ENCODE results near the gene GTF3C6. TPM values are rescaled to one million over a fixed set of nuclear protein-coding genes. Genes with fewer than 3 reads are reported as not detected.
"Not testable (repeated sequence)": the region's sequence is repeated elsewhere in the genome, so short reads cannot be mapped to it uniquely, and the experiment has no call there.

The GTF3C6 gene
- 28.7 and 43.5 TPM in 2 replicates for total RNA-seq

GRCh38 chr6:110958329-110959192, at the start of gene GTF3C6:
TSS of gene GTF3C6 (plus strand) at chr6:110958706. CDS start at chr6:110958770, 64 bp downstream.
- DNase-seq (ENCODE audit: low read depth in 2 of 2) = peak; percentile 78 to 95

- DNase-seq (ENCODE audit: low read depth in 2 of 2) = no peak
Measured at GRCh38 chr6:110930781-110931180, 27.7 kb upstream of the GTF3C6 start.

DNA sequence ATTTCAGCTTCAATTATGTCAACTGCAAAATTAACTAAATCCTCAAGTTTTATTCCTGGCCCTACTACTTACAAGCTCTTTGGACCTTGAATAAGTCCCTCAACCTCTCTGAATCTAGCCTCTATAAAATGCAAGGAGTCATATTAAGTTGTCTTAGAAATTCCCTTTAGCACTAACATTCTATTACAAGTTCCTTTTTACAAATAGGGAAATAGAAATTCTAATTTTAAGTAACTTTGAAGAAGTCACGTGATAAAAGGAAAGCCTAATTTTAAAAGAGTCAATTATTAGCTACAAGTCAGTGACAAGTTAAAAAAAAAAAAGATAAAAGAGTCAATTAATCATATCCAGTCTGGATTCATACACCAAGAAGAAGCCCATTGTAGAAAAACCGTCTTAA, 24.6 kb upstream of the GTF3C6 start:
- no peak for DNase-seq (ENCODE audit: low read depth in 2 of 2)

- DNase-seq (ENCODE audit: low read depth in 2 of 2) = no peak
Measured at GRCh38 chr6:110934381-110934898, 24.1 kb upstream of the GTF3C6 start.

DNA sequence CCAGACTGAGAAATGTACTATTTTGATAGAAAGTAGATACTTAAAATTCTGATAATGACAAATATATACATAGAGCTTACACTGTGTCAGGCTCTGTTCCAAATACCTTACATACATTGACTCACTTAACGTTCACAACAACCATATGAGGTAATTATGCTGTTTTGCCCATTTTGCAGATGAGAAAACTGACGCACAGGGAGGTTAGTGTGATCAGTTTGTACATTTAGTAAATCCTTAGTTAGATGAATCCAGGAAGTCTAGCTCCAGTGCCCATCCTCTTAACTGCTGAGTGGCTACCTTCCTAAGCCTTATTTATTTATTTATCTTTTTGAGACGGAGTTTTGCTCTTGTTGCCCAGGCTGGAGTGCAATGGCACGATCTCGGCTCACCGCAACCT, 23.3 kb upstream of the GTF3C6 start:
- no peak for DNase-seq (ENCODE audit: low read depth in 2 of 2)

- no peak for DNase-seq (ENCODE audit: low read depth in 2 of 2)
Measured at GRCh38 chr6:110938171-110938570, 20.3 kb upstream of the GTF3C6 start.

GRCh38 chr6:110939429-110940200, 18.9 kb upstream of the GTF3C6 start:
- DNase-seq (ENCODE audit: low read depth in 2 of 2) = peak in 1 of 2 donors; percentile 66

DNA sequence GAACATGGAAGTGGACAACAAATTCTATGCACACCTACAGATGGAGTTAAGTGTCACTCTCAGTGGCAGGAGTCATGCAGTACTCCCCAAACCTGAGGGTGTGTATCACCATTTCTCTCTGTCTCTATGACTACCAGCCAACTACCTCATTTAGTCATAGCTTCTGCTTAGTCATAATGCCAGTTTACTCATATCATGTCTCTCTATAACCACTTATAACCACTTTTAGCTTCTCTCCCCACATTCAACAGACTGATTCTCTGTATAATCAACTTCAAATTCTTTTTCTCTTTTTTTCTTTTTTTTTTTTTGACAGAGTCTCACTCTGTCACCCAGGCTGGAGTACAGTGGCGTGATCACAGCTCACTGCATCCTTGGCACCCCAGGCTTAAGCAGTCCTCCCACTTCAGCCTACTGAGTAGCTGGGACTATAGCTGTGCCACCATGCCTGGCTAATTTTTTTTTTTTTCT, 13.8 kb upstream of the GTF3C6 start:
- DNase-seq (ENCODE audit: low read depth in 2 of 2) = peak in 1 of 2 donors; percentile 38

DNA sequence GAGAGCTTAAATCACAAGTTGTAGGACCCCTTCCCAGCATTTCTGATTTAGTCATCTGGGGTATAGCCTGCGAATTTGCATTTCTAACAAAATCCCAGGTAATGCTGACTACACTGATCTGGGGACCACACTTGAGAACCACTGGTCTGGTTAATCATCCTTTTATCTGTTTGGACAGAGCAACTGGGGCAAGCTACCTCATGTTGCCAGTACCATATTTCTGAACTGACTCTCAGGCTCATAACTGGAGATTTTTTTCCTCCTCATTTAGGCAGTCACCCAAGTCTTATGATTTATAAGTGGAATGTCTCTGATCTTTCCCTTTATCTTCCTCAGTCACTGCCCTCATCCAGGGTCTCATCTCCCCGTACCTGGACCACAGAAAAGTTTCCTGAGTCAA, 12.0 kb upstream of the GTF3C6 start:
- DNase-seq (ENCODE audit: low read depth in 2 of 2) = no peak

GRCh38 chr6:110949679-110950285, 8.7 kb upstream of the GTF3C6 start:
- DNase-seq (ENCODE audit: low read depth in 2 of 2) = peak in 1 of 2 donors; percentile 54

DNA sequence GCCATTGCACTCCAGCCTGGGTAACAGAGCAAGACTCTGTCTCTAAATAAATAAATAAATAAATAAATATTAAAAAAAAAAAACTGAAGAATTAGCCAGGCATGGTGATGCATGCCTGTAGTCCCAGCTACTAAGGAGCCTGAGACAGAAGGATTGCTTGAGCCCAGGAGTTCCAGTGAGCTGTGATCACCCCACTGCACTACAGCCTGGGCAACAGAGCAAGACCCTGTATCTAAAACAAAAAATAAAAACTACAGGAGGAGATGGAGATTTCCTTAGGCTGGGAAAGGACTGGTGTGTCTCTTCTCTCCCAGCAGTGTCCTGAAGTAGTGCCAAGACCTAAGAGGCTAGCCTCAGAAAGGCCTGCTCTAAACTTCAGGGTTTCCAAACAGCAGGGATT, 8.1 kb upstream of the GTF3C6 start:
- DNase-seq (ENCODE audit: low read depth in 2 of 2) = no peak

- no peak for DNase-seq (ENCODE audit: low read depth in 2 of 2)
Measured at GRCh38 chr6:110951008-110951407, 7.5 kb upstream of the GTF3C6 start.

DNA sequence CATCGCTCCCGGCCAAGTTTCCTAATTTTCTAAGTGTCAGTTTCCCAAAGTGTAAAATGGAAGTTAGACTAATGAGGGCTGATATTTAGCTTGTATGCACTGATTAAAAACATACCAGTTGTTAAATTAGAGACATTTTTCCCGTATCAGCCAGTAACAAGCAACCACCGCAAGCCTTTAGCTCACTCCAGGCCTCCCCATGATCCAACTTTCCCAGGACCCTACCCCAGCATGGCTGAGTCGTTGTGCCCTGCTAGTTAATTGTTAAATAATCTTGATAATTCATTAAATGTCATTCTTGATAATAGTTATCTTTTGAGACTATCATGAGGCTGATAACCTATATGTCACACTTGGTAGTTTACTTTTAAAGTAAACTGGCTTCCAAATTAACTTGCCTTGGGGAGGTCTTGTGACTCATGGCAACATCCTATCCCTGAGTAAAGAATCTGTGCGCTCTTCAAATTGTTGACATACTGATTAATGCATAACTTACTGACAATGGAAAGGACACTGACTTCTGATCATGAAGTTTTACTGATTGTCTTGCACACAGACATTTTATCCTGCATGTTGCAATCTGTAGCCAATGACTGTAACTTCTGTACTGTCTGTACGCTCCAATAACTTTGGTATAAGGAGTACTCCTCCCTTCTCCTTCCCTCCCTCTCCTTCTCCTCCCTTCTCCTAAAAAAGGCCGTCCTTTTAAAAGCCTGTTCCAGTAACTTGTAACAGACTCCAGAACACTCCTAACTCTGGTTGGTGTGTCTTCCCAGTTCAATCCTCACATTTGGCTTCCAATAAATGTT, 6.3 kb upstream of the GTF3C6 start:
- DNase-seq (ENCODE audit: low read depth in 2 of 2) = peak in 1 of 2 donors; percentile 23

DNA sequence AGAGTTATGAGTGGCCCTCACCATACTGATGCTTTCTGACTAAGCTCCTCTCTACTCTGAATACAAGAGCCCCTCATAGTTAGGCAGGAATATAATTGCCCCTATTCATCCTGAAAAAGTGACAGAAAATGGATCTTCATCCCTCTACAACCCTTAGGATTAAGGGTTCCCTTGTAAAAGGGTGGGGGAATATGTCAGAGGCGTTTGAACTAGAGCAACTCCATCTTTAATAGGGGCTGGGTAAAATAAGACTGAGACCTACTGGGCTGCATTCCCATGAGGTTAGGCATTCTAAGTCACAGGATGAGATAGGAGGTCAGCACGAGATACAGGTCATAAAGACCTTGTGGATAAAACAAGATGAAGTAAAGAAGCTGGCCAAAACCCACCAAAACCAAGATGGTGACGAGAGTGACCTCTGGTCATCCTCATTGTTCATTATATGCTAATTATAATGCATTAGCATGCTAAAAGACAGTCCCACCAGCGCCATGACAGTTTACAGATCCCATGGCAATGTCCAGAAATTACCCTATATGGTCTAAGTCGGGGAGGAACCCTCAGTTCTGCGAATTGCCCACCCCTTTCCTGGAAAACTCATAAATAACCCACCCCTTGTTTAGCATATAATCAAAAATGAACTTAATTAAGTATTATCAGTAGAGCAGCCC, 4.7 kb upstream of the GTF3C6 start:
- DNase-seq (ENCODE audit: low read depth in 2 of 2) = no peak

DNA sequence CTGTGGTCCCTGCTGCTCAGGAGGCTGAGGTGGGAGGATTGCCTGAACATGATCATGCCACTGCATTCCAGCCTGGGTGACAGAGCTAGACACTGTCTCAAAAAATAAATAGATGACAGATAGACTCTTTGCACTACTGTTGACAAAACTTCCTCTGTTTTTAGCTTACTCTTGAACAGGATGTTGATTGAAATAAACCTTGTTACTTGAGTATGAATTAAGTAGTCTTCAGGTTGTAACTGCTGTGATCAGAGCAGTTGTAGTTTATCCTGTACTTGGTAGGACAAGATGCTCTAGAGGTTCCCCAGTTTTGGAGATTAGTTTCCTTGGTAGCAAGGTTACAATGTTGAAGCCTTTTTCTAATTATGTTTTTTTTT, 1.5 kb downstream of the GTF3C6 start:
- DNase-seq (ENCODE audit: low read depth in 2 of 2) = no peak

GRCh38 chr6:110962636-110963035, 4.1 kb downstream of the GTF3C6 start:
- DNase-seq (ENCODE audit: low read depth in 2 of 2) = not testable (repeated sequence)

- DNase-seq (ENCODE audit: low read depth in 2 of 2) = no peak
Measured at GRCh38 chr6:110965629-110966229, 7.2 kb downstream of the GTF3C6 start.

- DNase-seq (ENCODE audit: low read depth in 2 of 2) = not testable (repeated sequence)
Measured at GRCh38 chr6:110968661-110969060, 10.2 kb downstream of the GTF3C6 start.

- peak in 1 of 2 donors; percentile 34 for DNase-seq (ENCODE audit: low read depth in 2 of 2)
Measured at GRCh38 chr6:110971468-110971867, 13.0 kb downstream of the GTF3C6 start.

- no peak for DNase-seq (ENCODE audit: low read depth in 2 of 2)
Measured at GRCh38 chr6:110976575-110976974, 18.1 kb downstream of the GTF3C6 start.
